ENCODE results near the gene CRTC1.

Gene CRTC1

GRCh38 chr19:18768997-18769891, 85.8 kb downstream of the CRTC1 start:
- ATAC-seq = no peak
- TF ChIP-seq TOX (CRISPR knock-in tag; IDR thresholded peaks at IDR 0.05; ENCODE audit: borderline replicate concordance) = no peak
- no peak for TF ChIP-seq ZFP3 (CRISPR knock-in tag; IDR thresholded peaks at IDR 0.05)
- no peak for TF ChIP-seq CREB5 (CRISPR knock-in tag; IDR thresholded peaks at IDR 0.05; ENCODE audit: low read depth)
- no peak for TF ChIP-seq OSR1 (CRISPR knock-in tag; IDR thresholded peaks at IDR 0.05)
- no peak for TF ChIP-seq PPARA (CRISPR knock-in tag; IDR thresholded peaks at IDR 0.05; ENCODE audit: borderline replicate concordance)
- no peak for TF ChIP-seq CSRNP3 (CRISPR knock-in tag; IDR thresholded peaks at IDR 0.05)
- TF ChIP-seq BACH2 (CRISPR knock-in tag; IDR thresholded peaks at IDR 0.05; ENCODE audit: borderline replicate concordance) = no peak
- TF ChIP-seq ZNF8 (CRISPR knock-in tag; IDR thresholded peaks at IDR 0.05) = no peak
- no peak for TF ChIP-seq CSDC2 (CRISPR knock-in tag; IDR thresholded peaks at IDR 0.05)
- TF ChIP-seq TCF4 (CRISPR knock-in tag; IDR thresholded peaks at IDR 0.05; ENCODE audit: borderline replicate concordance) = no peak
- TF ChIP-seq ZNF70 (CRISPR knock-in tag; IDR thresholded peaks at IDR 0.05) = no peak

- ATAC-seq = no peak
- TF ChIP-seq TOX (CRISPR knock-in tag; IDR thresholded peaks at IDR 0.05; ENCODE audit: borderline replicate concordance) (no peak), ARNTL (CRISPR knock-in tag; IDR thresholded peaks at IDR 0.05; ENCODE audit: borderline replicate concordance, low read depth) (no peak), ZC3H10 (CRISPR knock-in tag; IDR thresholded peaks at IDR 0.05) (no peak), TSHZ2 (CRISPR knock-in tag; IDR thresholded peaks at IDR 0.05) (no peak), POU6F1 (CRISPR knock-in tag; IDR thresholded peaks at IDR 0.05; ENCODE audit: borderline replicate concordance, low read depth) (no peak), PATZ1 (CRISPR knock-in tag; IDR thresholded peaks at IDR 0.05; ENCODE audit: borderline replicate concordance) (no peak), ZNF565 (CRISPR knock-in tag; conservative IDR thresholded peaks at IDR 0.05; ENCODE audit: low read depth) (no peak), SNAI2 (CRISPR knock-in tag; IDR thresholded peaks at IDR 0.05) (no peak), BACH2 (CRISPR knock-in tag; IDR thresholded peaks at IDR 0.05; ENCODE audit: borderline replicate concordance) (no peak), ZFP3 (CRISPR knock-in tag; IDR thresholded peaks at IDR 0.05) (no peak), ZNF70 (CRISPR knock-in tag; IDR thresholded peaks at IDR 0.05) (no peak), TCF4 (CRISPR knock-in tag; IDR thresholded peaks at IDR 0.05; ENCODE audit: borderline replicate concordance) (no peak), CSDC2 (CRISPR knock-in tag; IDR thresholded peaks at IDR 0.05) (no peak), GLIS3 (CRISPR knock-in tag; IDR thresholded peaks at IDR 0.05) (no peak), ZNF8 (CRISPR knock-in tag; IDR thresholded peaks at IDR 0.05) (no peak), CSRNP3 (CRISPR knock-in tag; IDR thresholded peaks at IDR 0.05) (no peak), ISL1 (CRISPR knock-in tag; IDR thresholded peaks at IDR 0.05) (no peak), PPARA (CRISPR knock-in tag; IDR thresholded peaks at IDR 0.05; ENCODE audit: borderline replicate concordance) (no peak)
These were observed 86.6 kb downstream of the CRTC1 start for GRCh38 chr19:18769989-18770528.

All from SK-N-SH treated with all-trans-retinoic acid at 6 μM for 48 hours (cell line).